GM18502 (cell line): Measurements from ENCODE around the gene RERE.
"Not testable (repeated sequence)": the region's sequence is repeated elsewhere in the genome, so short reads cannot be mapped to it uniquely, and the experiment has no call there.

Source experiments
- ATAC-seq: cut with Tn5 transposase; IDR thresholded peaks from one replicate; pipeline ENCODE4 v1.9.1; 2021; ENCODE audit warnings: mild to moderate bottlenecking; ENCODE audit not compliant: unreplicated experiment, poor library complexity

Gene RERE

GRCh38 chr1:8698937-8699447 lies 118.4 kb downstream of the RERE start:
- no peak for ATAC-seq

- no peak for ATAC-seq
These were observed 119.3 kb downstream of the RERE start for GRCh38 chr1:8698012-8698630.

- ATAC-seq = not testable (repeated sequence)
These were observed 122.0 kb downstream of the RERE start for GRCh38 chr1:8695442-8695841.

GRCh38 chr1:8693107-8693506 lies 124.3 kb downstream of the RERE start:
- ATAC-seq = no peak

GRCh38 chr1:8691662-8692061 lies 125.8 kb downstream of the RERE start:
- ATAC-seq = no peak

DNA sequence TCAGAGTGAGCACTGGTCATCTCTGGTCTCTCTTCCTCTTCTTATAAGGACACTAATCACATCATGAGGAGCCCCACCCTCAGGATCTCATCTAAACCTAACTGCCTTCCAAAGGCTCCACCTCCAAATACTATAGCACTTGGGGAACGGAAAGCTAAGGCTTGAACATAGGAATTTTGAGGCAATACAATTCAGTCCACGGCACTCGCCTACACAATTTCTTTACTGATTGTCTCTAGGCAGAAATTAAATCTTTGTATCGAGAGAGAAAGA lies 127.3 kb downstream of the RERE start:
- ATAC-seq = no peak

GRCh38 chr1:8689431-8690252 lies 127.8 kb downstream of the RERE start:
- ATAC-seq = no peak

- ATAC-seq = no peak
These were observed 129.9 kb downstream of the RERE start for GRCh38 chr1:8687538-8687937.

- ATAC-seq = no peak
These were observed 130.4 kb downstream of the RERE start for GRCh38 chr1:8687039-8687438.

GRCh38 chr1:8685463-8685862 lies 132.0 kb downstream of the RERE start:
- no peak for ATAC-seq

DNA sequence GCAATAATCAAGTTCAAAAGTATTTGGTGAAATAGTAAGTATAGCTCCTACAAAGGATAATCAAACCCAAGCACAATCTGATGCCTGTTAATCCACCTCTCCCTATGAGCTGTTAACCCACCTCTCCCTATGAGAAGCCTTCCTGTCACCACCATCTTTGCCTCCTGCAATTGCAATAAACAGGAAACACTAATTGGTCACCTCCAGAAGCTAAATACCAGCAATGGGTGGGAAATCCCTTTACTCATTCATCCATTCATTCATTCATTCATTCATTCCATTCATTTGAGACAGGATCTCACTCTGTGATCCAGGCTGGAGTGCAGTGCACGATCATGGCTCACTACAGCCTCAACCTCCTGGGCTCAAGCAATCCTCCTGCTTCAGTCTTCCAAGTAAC lies 132.8 kb downstream of the RERE start:
- no peak for ATAC-seq

DNA sequence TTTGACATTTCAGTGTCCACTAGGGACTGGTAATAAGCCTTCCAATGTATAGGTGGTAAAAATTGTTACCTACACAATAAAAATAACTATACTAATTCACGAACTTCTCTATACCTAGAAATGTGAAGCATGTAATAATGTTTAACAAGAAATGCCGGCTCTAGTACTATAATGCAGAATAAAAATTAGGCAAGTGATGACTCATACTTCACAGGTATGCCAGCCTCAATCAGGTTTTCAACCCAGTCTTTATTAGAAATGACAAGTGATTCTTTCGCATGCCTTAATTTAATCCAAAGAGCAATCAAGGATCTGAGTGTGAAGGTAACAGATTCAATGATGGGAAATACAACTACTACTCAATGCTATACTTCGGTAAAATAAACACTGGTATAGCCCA lies 134.9 kb downstream of the RERE start:
- ATAC-seq = no peak

DNA sequence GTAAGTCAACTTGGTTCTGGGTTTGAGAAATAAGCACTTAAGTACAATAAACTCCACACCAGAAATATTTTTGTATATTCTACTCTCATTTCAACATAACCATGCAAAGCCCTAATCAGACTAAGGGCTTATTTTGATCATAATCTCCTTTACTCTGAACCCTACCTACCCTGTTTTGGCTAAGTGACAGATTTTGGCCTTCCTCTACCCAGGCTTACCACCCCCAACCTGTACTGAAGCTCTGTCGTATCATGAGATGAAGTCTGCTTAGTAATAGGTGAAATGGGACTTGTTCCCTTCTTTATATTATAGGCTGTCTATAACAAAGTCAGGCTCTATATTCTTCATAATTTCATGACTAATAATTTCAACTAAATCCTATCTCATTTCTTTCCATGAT lies 135.5 kb downstream of the RERE start:
- no peak for ATAC-seq

- no peak for ATAC-seq
These were observed 136.5 kb downstream of the RERE start for GRCh38 chr1:8680664-8681650.

GRCh38 chr1:8679929-8680663 lies 137.3 kb downstream of the RERE start:
- ATAC-seq = no peak

- no peak for ATAC-seq
These were observed 138.0 kb downstream of the RERE start for GRCh38 chr1:8679395-8679800.

DNA sequence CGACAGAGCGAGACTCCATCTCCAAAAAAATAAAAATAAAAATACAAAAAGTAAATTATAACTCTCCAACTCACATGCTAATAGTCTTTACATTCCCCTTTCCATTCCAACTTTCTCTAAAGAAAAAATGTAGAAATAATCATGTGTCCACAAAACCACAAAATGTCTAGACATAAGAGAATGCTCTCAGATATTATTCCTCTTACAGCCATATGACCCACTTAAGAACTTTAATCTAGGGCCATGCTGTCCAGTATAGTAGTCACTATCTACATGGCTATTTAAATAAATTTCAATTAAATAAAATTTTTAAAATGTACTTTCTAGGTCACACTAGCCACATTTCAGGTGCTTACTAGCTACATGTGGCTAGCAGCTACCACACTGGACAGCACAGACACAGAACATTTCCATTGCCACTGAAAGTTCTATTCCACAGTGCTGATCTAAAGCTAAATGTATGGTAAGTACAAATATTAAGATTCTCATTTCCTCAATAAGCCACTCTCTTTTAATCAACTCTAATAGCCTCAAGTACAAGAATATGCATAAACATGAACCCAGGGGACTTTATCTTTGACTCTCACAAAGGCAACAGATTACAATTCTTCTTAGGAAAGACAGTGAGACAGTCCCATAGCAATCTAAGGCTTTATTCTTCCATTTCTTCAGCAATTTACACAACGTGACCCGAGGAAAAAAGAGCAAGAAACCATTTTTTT lies 138.6 kb downstream of the RERE start:
- ATAC-seq = no peak

DNA sequence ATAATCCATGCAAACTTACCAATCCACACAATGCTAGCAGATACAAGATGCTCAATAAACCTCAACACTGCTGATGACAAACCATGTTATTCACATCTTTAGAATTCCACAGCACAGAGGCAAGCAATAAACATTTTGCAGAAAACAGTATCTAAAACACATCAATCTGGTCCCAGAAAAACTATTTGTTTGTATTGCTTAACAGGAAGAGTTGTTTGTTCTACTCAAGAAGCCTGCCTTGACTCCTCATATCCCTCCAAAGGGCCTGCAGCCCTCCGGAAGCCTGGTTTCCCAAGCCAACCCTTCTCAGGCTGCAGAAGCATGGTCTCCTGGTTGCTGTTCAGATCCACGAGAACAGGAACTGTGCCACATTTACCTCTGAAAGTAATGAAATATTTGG lies 139.7 kb downstream of the RERE start:
- no peak for ATAC-seq

DNA sequence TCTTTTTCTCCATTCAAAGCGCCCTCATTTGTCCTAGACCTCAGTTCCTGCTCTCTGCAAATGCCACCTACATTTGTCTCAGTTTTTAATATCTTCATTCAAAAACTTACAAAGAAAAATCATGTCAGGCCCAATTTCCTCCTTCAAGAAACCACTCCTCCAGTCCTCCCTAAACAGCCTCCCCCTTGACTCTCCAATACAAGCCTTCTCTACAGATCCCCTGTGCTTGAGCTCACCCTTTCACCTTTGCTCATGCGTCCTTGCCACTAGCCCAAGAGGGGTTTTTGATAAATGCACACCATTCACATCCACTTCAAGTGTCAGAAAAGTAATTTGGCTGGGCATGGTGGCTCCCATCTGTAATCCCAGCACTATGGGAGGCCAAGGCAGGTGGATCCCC lies 140.6 kb downstream of the RERE start:
- ATAC-seq = no peak

- ATAC-seq = no peak
These were observed 141.4 kb downstream of the RERE start for GRCh38 chr1:8676072-8676471.
